ENCODE results near the gene LRRC15. TPM values are rescaled to one million over a fixed set of nuclear protein-coding genes. Genes with fewer than 3 reads are reported as not detected.
A peak's percentile ranks its signal among the peaks of the same experiment; 100 is the strongest.

LRRC15 gene
- polyA plus RNA-seq, 1 donor: not detected

DNA sequence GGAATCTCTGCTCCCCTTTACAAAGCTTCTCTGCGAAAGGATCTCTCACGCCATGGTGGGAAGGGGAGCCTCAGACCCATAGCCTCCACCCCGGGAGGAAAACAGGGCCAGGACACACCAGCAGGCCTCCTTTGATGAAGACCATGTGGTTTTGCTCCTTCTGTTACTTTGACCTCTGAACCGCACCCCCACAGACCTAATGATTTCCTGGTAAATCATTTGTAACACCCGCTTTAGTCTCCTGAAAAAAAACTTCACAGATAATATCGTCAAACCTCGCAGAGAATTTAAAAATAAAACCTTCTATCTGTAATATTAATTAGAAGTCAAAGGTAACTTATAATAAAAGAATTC is 36.7 kb downstream of the LRRC15 start:
- DNase-seq: no peak

DNA sequence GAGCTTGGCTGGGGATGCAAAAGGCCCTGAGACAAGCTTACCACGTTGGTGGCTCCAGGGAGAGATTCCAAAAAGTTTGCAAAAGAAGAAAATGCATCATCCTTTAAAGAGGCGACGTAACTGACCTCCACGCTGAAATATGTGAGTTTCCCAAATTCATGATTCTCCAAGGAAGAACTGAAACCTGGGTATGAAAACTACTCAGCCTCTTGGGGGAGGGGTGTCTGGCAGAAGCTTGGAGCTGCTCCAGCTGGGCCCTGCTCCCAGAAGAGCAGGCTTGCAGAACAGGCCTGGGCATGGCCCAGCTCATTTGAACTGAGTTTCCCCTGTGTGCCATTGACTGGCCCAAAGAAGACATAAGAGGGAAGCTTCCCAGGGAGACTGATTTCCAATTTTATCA is 39.0 kb downstream of the LRRC15 start:
- no peak for DNase-seq

DNA sequence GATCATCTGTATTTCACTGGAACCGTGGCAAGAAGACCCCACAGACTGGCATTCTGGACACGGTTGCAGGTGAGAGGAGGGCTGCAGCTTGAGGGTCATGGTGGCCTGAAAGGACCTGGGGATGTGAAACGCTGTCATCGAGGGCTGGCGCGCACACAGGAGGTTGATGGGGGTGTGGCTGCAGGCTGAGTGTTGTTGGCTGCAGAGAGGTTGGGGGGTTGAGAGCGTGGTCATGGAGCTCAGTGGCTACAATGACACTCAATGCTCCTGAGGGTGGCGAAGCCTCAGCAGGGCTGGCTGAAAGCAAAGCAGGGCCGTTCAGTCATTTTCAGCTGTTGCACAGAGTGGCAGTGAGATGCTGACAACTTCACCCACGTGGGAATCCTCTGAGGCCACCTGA is 39.4 kb downstream of the LRRC15 start:
- no peak for DNase-seq

DNA sequence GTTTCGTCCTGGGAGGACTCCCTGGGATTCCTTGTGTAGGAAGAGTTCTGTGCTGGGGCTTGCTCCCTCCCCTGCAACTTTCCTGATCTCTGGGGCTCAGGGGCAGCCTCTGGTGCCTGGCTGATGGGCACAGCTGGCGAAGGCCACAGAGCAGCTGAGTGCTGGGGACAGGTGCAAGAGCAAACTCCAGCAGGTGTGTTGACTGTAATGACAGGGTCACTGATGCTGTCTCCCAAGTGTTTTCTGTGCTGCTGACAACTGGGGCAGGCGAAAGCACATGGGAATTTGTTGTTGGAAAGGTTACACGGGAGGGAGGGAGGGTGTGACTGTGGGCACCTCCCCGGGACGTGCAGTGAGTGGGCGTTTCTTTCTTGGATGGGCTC is 40.0 kb downstream of the LRRC15 start:
- no peak for DNase-seq

DNA sequence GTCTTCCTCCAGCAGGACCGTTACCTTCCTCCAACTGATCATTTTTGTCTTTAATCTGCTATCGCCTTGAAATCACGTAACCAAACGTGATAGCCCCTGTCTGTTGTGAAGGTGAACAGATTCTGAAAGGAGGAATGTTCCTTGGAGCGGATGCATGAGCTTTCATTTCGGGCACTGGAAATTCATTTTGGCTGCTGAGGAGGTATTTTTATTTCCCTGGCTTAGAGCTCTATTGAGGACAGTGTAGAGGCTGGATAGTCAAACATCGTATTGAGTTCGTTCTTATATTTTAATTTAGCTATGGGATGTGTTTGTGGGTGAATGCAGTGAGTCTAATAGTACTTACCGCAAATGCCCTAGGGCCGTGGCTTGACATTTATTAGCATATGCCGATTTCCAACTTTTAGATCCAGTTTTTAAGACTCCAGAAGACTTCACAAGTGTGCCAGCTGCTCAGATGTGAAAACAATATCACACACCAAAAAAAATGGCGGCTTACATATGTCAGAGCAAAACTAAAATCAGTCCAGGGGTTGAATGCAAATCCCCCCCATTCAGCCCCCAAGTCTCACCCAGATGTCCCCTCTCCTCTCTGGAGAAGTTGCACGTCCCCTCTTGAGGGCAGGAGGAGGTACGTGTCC is 40.5 kb downstream of the LRRC15 start:
- DNase-seq: no peak

DNA sequence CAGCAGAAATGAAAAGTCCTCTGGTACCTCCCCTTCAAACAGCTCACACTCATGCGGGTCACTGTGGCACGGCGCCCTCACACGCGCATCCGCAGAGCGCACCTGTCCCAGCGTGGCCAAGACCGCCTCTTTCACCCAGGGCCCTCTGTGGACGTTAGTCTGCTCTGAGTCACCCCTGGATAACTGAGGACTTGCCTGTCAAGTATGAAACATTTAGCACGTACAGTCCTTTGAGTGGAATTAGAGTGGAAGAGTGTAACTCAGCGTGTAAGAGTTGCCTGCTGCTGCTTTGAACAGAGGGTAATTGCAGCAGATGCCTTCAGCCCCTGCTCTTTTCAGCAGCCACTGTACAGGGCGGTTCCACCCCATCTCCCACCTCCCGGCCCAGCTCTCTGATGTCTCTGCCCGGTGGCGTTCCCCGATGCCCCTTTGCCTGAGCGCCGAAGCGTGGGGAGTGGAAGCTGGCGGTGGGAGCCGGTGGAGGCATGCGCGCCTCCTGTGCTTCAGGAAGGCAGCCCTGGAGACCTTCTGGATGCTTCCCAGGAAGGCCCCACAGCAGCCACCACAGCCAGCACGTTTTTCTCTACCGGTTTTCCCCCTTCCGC is 41.4 kb downstream of the LRRC15 start:
- no peak for DNase-seq

DNA sequence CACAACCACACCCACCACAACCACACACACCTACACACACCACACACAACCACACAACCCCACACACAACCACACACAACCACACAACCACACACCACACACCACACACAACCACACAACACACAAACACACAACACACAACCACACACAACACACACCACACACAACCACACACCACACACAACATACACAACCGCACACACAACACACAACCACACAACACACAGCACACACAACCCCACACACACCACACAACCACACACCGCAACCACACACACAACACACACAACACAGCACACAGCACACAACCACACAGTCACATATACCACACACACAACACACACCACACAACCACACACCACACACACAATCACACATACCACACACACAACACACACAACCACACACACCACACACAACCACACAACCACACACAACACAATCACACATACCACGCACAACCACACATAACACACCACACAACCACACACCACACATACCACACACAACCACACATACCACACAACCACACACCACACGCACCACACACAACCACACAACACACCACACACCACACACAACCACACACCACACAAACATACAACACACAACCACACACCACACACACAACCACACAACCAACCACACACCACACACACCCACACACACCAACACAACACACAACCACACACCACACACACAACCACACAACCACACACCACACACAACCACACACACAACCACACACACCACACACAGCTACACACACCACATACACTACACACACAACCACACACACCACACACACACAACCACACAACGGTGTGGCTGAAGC is 42.1 kb downstream of the LRRC15 start:
- DNase-seq: no peak

DNA sequence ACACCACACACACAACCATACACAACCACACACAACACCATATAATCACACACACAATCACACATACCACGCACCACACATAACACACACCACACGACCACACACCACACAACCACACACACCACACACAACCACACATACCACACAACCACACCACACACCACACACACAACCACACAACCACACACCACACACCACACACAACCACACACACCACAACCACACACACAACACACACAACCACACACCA is 42.6 kb downstream of the LRRC15 start:
- DNase-seq: no peak

DNA sequence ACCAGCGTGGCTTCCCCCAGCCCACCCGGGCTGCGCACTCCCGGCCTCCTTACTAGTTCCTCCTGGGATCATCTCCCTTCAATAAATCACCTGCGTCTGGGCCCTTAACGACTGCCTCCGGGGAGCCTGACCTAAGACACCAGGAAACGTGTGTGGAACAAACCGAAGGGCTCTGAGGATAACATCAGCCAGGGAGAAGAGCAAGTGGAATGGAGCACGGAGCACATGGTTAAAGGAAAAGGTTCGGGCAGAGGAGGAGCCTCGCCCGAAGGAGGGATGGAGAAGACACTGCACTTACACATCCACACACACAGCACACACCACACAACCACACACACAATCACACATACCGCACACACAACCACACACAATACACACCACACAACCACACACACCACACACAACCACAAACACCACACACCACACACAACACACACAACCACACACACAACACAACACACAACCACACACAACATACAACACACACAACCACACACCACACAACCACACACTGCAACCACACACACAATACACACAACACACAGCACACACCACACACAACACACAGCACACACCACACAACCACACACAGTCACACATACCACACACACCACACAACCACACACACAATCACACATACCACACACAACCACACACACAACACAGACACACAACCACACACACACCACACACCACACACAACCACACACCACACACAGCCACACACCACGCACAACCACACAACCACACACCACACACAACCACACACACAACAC is 43.2 kb downstream of the LRRC15 start:
- no peak for DNase-seq

DNA sequence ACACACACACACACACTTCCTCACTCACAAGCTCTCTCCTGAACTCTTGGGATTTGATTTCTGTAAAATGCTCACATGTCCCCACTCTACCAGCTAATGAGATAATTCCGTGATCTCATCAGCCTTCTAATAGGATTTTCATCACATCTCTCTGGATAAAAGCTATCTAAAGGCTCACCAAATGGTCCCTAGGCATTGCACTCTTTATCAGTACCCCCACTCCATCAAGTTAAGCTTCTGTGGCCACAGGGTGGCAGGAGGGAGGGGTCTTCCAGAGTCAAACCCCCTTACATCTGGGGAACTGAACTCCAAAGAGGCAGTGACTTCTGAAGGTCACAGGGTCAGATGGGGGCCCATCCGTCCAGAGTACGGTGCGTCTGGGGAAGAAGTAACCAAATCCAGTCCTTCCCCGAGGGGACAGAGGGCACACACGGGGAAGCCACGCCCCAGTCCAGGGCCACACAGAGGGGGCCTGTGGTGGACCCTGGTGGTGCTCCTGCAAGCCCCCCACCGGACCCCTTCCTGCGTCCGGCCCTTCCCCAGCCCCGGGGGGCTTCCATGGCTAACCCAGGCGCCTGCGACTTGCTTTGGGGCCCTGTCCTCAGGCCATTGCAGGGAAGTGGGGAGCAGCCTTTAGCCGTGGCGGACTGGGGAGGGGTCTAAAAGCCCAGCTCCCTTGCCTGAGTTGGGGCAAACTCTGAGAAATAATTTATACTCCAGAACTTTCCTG is 44.0 kb downstream of the LRRC15 start:
- no peak for DNase-seq

DNA sequence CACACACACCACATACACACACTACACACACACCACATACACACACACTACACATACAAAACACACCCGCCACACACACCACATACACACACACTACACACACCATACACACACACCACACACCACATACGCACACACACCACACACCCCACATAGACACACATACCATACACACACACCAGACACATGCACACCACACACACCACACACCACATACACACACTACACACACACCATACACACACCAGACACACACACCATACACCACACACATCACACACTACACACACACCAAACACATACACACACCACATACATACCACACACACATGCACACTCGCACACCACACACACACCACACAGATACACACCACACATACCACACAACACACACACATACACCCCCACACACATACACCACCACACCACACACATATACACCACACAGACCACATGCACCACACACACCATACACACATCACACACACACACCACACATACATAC is 44.7 kb downstream of the LRRC15 start:
- DNase-seq: no peak

DNA sequence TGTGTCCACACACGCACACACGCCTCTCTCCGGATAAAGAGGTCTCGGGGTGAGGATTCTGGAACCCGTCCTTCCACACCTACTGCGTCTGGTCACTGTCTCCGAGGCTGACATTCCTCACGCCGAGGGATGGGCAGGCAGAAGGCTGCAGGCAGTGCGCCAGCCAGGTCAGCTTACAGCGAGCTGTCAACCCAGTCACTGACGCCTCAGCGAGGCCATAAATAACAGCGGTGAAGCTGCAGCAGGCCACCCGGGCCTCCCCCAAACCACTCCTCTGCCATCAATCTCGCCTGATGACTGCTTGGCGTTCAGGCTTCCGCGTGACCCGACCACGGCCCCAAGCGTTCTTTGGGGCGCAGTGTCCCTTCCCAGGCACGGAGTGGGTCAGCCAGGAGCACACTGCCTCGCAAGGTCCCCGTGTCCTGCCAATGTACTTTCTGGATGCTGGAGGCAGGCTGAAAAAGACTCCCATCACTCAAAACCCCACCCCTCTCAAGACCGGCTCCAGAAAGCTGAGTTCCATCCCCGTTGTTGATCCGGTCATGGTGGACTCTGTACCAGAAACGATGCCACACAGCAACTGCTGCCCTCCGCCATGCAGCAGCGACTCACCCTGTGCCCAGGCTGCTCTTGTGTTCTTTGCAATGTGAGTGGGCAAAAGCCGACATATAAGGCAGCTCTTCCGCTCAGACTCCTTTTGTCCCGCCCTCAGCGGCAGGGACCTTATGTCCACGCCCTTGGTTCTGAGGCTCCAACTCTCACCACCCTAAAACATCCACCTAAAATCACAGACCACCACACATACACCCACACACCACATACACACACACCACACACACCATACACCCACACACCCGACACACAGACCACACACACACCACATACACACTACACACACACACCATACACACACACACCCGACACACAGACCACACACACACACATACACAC is 45.5 kb downstream of the LRRC15 start:
- DNase-seq: peak; percentile 75

DNA sequence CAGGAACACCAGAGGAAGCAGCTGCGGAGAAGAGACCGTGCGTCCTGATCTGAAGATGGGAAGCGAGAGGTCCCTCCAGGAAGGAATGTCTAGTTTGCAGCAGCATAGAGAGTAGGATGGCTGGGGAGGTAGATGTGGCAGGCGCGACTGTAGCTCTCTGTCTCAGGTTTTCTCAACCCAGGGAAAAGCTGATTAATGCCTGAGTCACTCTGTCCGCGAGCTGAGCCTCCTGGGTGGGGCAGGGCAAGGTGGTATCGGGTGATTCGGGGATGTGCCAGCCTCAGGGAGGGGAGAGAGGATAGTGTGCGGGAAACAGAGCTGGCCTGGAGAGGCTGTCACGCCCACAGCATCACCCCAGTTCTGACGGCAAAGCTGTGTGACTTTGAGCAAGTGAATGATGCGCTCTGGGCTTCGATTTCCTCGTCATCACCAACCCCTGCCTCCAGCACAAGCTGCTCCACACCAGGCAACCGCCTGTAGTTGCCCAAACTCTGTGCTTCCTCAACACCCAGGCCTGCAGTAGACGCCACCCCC is 46.8 kb downstream of the LRRC15 start:
- DNase-seq: no peak

DNA sequence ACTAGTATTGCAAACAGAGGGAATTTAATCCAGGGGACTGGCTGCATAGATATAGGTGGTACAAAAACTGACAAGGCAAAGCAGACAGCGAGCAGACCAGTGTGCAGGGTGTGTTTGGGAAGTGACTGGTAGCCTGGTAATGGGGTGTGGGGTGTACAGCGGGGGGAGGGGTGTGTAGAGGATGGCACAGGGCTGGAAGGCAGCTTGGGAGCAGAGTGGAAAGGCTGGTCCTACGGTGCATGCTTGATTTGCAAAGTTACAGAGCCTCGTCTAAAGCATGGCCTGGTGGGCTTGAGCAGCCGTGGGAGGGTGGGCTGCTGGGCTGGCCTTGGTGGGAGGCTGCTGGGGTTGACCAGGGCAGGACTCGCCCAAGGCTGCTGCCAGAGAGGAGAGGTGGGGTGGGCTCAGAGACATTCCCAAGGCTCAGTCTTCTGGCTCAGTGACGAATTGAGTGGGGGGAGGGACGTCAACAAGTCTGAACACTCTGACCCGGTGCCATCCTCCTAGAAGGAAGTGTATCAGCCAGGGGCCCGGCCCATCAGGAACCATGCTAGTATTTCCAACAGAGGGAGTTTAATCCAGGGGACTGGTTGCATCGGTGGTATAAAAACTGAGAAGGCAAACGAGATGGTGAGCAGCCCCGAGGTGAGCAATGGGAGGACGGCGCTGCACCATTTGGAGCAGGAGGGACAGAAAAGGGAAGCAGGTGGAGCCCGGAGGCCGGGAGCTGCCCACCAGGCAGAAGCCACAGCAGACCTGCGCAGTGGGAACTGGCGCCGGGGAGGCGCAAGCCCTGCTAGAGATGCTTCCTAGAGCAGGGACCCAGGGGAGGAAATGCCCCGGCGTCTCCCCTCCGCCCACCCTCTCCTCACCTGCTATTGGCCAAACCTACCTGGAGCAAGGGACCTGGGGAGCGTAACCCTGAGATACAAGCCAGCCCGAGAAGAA is 47.6 kb downstream of the LRRC15 start:
- DNase-seq: no peak

DNA sequence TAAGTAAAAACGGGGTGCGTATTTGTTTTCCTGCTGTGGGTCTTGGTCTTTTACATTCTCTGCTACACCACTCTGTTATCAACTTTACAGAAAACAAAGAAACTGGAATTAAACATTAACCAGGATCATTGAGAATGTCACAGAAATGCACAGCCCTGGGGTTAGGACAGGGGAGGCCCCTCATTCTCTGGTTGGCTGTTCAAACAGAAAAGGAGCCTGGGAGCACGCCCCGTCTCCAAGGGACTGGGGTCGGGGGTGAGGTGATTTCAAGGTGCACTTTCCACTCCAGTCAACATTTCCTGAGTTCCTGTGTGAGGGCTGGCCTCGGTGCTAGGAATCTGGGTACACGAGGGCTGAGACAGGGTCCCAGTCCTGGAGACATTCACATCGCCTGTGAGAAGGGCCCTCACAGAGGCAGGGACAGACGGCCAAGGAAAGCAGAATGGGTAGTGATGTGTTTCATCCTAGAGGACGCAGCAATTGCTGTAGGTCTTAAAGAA is 48.7 kb downstream of the LRRC15 start:
- no peak for DNase-seq

DNA sequence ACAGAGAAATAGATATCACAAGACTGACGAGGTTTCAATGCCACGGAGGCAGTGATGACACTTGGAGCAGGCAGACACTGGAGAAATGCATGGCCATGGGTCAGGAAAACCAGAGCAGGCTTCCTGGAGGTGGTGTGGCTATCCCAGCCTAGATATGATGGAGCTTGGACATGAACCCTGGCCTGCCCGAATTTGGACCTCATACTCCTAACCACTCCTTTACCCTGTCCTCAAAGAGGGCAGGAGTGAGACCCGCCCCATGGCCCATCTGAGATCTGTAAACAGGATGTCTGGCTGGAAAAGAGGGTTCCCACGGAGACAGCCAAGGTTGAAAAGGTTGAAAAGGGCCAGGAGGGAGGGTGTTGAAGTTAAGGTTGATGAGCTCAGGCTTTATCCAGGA is 49.4 kb downstream of the LRRC15 start:
- DNase-seq: no peak

DNA sequence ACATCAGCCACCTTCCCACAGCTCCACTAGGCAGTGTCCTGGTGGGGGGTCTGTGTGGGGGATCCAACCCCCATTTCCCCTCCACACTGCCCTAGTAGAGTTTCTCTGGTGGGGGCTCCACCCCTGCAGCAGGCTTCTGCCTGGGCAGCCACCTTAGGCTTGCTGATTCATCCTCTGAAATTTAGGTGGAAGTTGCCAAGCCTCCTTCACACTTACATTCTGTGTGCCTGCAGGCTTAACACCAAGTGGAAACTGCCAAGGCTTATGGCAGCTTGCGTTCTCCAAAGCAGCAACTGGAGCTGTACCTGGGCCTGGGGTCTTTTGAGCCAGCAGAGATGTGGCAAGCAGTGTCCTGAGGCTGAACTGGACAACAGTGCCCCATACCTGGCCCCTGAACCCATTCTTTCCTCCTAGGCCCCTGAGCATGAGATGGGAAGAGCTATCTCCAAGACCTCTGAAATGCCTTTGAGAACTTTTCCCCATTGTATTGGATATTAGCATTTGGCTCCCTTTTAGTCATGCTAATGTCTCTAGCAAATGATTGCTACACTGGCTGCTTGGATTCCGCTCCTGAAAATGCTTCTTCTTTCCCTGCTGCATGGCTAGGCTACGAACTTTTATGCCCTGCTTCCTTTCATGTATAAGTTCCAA is 50.9 kb downstream of the LRRC15 start:
- no peak for DNase-seq

DNA sequence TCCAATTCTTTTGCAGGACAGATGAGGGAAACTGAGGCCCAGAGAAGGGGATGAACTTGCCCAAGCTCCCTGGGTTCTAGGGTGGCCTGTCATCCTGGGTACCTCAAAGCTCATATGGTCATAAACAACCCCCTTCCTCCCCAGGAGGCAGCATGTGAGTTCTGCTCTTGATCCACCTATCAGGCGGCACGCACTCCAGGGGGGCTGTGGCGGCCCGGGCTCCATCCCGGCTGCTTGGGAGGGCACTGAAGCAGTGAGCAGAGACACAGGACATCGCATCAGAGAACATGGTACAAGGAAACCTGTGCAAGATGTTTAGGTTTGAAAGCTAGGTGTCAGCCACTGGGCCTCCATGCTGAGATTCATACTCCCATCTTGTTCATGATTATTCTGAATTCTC is 52.6 kb downstream of the LRRC15 start:
- DNase-seq: no peak

DNA sequence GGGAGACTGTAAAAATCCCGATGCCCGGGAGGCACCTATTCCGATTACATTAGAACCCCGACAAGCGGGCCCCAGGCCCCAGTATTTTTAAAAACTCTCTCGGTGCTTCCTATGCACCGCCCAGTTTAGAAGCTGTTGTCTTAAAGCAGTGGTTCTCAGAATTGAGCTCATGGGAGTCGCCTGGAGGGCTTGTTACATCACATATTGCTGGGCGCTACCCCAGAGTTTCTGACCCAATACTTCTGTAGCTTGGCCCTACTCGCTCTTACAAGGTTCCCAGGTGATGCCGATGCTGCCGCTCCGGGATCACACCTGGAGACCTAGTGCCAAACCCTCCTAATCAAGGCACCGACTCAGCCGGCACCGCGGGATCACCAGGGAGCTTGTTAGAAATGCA is 53.6 kb downstream of the LRRC15 start:
- no peak for DNase-seq

Measured in left kidney (tissue), 2 donors.